Tibial nerve (tissue), 4 donors: ENCODE measurements around the gene SEC61A1. TPM values are rescaled to one million over a fixed set of nuclear protein-coding genes. Genes with fewer than 3 reads are reported as not detected.

Source experiments
- DNase-seq, 2 donors: peaks; one replicate each; pipeline ENCODE4 v3.0.0-alpha.2; 2019; ENCODE audit warnings: low spot score in 2 of 2
- H3K27ac ChIP-seq, 4 donors: fragments of 200-600 bp; sonication (generic) in 3 of 4; one replicate each; pipeline ENCODE4 v1.5.1; 2017 to 2019; ENCODE audit warnings: mild to moderate bottlenecking in 1 of 4
- H3K27me3 ChIP-seq, 2 donors: fragments of 200-600 bp; sonication (generic) in 1 of 2; one replicate each; pipeline versions ENCODE4 v1.5.1 to v1.6.0; 2017 to 2019
- H3K36me3 ChIP-seq, 3 donors: fragments of 200-600 bp; sonication (generic); one replicate each; pipeline ENCODE4 v1.5.1; 2018 to 2019
- H3K4me1 ChIP-seq, 4 donors: fragments of 200-600 bp; sonication (generic) in 3 of 4; one replicate each; pipeline ENCODE4 v1.5.1; 2017 to 2019
- H3K4me3 ChIP-seq, 4 donors: fragments of 200-600 bp; sonication (generic) in 3 of 4; one replicate each; pipeline ENCODE4 v1.5.1; 2017 to 2019; ENCODE audit warnings: mild to moderate bottlenecking in 1 of 4, moderate library complexity in 1 of 4
- H3K9me3 ChIP-seq, 4 donors: fragments of 200-600 bp; sonication (generic) in 3 of 4; one replicate each; pipeline ENCODE4 v1.5.1; 2017 to 2019
- EP300 ChIP-seq, 2 donors: sonication (generic); formaldehyde crosslinking; IDR thresholded peaks; one replicate each; pipeline ENCODE4 v1.6.1; 2017; ENCODE audit warnings: antibody characterized with exemption in 2 of 2, mild to moderate bottlenecking in 1 of 2
- POLR2A ChIP-seq, 2 donors: fragments of 450-650 bp; IDR thresholded peaks; one replicate each; pipeline ENCODE4 v1.6.1; 2017; ENCODE audit warnings: antibody characterized with exemption in 2 of 2, mild to moderate bottlenecking in 2 of 2, moderate library complexity in 2 of 2
- WGBS, 2 donors: methylation state at CpG; one replicate each; pipeline ENCODE4 v1.1.5; 2018; 5-methylcytosine and 5-hydroxymethylcytosine counted together
- small RNA-seq: library from RNA; depleted of rRNA; stranded (forward); fragments of <200 nt; gene quantifications from one replicate; pipeline ENCODE3, GENCODE V24; 2016
- total RNA-seq, 4 donors: library from RNA; depleted of rRNA; stranded (reverse); fragments of >200 nt; gene quantifications; one replicate each; pipeline ENCODE4 v1.1.0, GENCODE V29; 2016
- TF ChIP-seq, protein P1 (sequence below), 5 experiments: fragments of 200-600 bp in 3 of 5; fragments of 450-650 bp in 2 of 5; sonication (generic) in 3 of 5; IDR thresholded peaks; one replicate each; pipeline ENCODE4 v1.5.1; 2016 to 2019; ENCODE audit warnings: antibody characterized with exemption in 5 of 5, mild to moderate bottlenecking in 3 of 5, moderate library complexity in 2 of 5

The SEC61A1 gene
- total RNA-seq, 4 donors from 2014 or later = 93.3 to 155 (median 108) TPM

DNA sequence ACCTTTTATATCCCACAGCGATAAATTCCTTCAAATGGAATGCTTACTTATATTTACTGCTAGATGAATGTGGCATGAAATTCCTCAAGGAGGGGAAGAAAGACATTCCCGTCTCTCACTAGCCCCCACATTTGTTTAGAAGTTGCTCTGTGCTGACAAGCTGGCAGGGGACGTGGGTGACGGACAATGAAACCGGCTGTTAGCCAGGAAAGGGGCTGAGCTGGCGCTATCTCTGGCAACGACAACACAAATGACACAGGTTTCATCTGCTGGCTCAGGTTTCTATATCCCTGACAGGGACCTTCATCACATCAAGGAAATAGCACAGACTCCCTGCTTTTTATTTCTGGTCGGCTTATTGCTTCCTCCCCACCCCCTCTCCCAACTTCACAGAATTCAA lies 55.6 kb downstream of the SEC61A1 start:
- Histone ChIP-seq H3K4me1 (peaks cover 0 to 5% (median 0%) of the 10 kb centered on the region in 4 donors), H3K27me3 (no peaks in the 10 kb centered on the region), H3K36me3 (peaks cover 0 to 58% (median 10%) of the 10 kb centered on the region in 3 donors), H3K9me3 (no peaks in the 10 kb centered on the region), H3K4me3 (no peak overlapping the region), H3K27ac (peak overlapping the region in 1 of 4 donors; percentile 25)
- WGBS, 2 donors = 61 to 67% methylated on average over 8 of the region's 8 CpGs
- TF ChIP-seq EP300 (IDR thresholded peaks at IDR 0.05) = no peak
- no peak for TF ChIP-seq POLR2A (IDR thresholded peaks at IDR 0.05)
- TF ChIP-seq, protein P1, sequence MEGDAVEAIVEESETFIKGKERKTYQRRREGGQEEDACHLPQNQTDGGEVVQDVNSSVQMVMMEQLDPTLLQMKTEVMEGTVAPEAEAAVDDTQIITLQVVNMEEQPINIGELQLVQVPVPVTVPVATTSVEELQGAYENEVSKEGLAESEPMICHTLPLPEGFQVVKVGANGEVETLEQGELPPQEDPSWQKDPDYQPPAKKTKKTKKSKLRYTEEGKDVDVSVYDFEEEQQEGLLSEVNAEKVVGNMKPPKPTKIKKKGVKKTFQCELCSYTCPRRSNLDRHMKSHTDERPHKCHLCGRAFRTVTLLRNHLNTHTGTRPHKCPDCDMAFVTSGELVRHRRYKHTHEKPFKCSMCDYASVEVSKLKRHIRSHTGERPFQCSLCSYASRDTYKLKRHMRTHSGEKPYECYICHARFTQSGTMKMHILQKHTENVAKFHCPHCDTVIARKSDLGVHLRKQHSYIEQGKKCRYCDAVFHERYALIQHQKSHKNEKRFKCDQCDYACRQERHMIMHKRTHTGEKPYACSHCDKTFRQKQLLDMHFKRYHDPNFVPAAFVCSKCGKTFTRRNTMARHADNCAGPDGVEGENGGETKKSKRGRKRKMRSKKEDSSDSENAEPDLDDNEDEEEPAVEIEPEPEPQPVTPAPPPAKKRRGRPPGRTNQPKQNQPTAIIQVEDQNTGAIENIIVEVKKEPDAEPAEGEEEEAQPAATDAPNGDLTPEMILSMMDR (IDR thresholded peaks at IDR 0.05) = no peak
- DNase-seq = no peak

DNA sequence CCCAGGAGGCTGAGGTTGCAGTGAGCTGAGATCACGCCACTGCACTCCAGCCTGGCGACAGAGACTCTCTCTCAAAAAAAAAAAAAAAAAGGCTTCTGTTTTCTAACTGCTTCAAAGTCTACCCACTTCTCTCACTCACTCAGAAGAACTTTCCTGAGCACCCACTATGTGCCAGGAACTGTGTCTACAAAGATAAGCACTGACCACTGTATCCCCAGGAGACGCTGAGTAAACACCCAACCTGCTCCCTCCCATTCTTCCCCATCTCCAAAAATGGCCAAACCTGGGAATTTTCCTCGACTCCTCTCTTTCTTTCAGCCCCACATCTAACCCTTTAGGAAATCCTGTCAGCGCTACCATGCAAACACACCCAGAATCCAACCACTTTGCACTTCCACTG lies 58.9 kb downstream of the SEC61A1 start:
- peaks cover 0 to 10% (median 0%) of the 10 kb centered on the region in 4 donors for H3K4me1 ChIP-seq
- H3K4me3 ChIP-seq = no peak overlapping the region
- TF ChIP-seq, protein P1 (IDR thresholded peaks at IDR 0.05) = no peak
- TF ChIP-seq EP300 (IDR thresholded peaks at IDR 0.05) = no peak
- no peak for TF ChIP-seq POLR2A (IDR thresholded peaks at IDR 0.05)
- H3K36me3 ChIP-seq = peaks cover 0 to 71% (median 10%) of the 10 kb centered on the region in 3 donors
- no peak overlapping the region for H3K27ac ChIP-seq
- H3K27me3 ChIP-seq = no peaks in the 10 kb centered on the region
- 87 to 93% methylated on average over 5 of the region's 5 CpGs for WGBS, 2 donors
- no peaks in the 10 kb centered on the region for H3K9me3 ChIP-seq
- no peak for DNase-seq

GRCh38 chr3:128112357-128112968 lies 60.2 kb downstream of the SEC61A1 start:
- Histone ChIP-seq H3K27me3 (no peaks in the 10 kb centered on the region), H3K27ac (no peak overlapping the region), H3K9me3 (no peaks in the 10 kb centered on the region), H3K4me1 (peaks cover 0 to 10% (median 0%) of the 10 kb centered on the region in 4 donors), H3K36me3 (peaks cover 2 to 76% (median 10%) of the 10 kb centered on the region in 3 donors), H3K4me3 (no peak overlapping the region)
- DNase-seq = no peak
- WGBS, 2 donors = 77 to 81% methylated on average over 7 of the region's 7 CpGs
- TF ChIP-seq POLR2A (IDR thresholded peaks at IDR 0.05) (no peak), EP300 (IDR thresholded peaks at IDR 0.05) (peak in 1 of 2 donors; percentile 8)

GRCh38 chr3:128113817-128114794 lies 61.9 kb downstream of the SEC61A1 start:
- Histone ChIP-seq H3K4me1 (peaks cover 0 to 10% (median 0%) of the 10 kb centered on the region in 4 donors), H3K27me3 (no peaks in the 10 kb centered on the region), H3K9me3 (no peaks in the 10 kb centered on the region), H3K27ac (no peak overlapping the region), H3K4me3 (no peak overlapping the region), H3K36me3 (peaks cover 2 to 79% (median 7%) of the 10 kb centered on the region in 3 donors)
- no peak for DNase-seq
- WGBS, 2 donors = 87 to 89% methylated on average over 9 of the region's 9 CpGs
- no peak for TF ChIP-seq POLR2A (IDR thresholded peaks at IDR 0.05)
- TF ChIP-seq, protein P1 (IDR thresholded peaks at IDR 0.05) = no peak
- TF ChIP-seq EP300 (IDR thresholded peaks at IDR 0.05) = no peak

Small RNA genes within 50 kb of the gene (small RNA-seq; reads per million reads assigned to genes)
- 0.28 reads per million for gene RNU2-37P

Other genes with a start within 250 kb of the SEC61A1 start
- 10 to 100 TPM; 67.5 to 96.6 (median 86.1) TPM for gene MGLL, start 229.9 kb upstream of the SEC61A1 start, total RNA-seq
- under 1 TPM in 3 of 4 donors, not detected in 1; under 0.01 to 0.87 (median 0.30) TPM for gene KBTBD12, start 137.2 kb upstream of the SEC61A1 start, total RNA-seq
- 10 to 100 TPM; 29.7 to 41.7 (median 34.1) TPM for gene RUVBL1, start 71.4 kb downstream of the SEC61A1 start, total RNA-seq
- gene EEFSEC, start 101.0 kb downstream of the SEC61A1 start, total RNA-seq = 10 to 100 TPM; 25.1 to 43.5 (median 29.5) TPM